HFFc6 (cell line): ENCODE data around the gene OR51A2. TPM values are rescaled to one million over a fixed set of nuclear protein-coding genes. Genes with fewer than 3 reads are reported as not detected.
"Not testable (repeated sequence)": the region's sequence is repeated elsewhere in the genome, so short reads cannot be mapped to it uniquely, and the experiment has no call there.

Source experiments
- DNase-seq: peaks from one replicate; pipeline ENCODE4 v3.0.0-alpha.2; 2018
- H3K27ac Mint-ChIP-seq: 2 replicates; pipeline ENCODE4 v1.8.0; 2020; ENCODE audit warnings: mild to moderate bottlenecking, mixed read lengths
- H3K27me3 Mint-ChIP-seq: 2 replicates; pipeline ENCODE4 v1.8.0; 2021; ENCODE audit warnings: mild to moderate bottlenecking, moderate library complexity, mixed read lengths; ENCODE audit not compliant: insufficient read depth
- H3K36me3 Mint-ChIP-seq: 2 replicates; pipeline ENCODE4 v1.8.0; 2021; ENCODE audit warnings: low read depth, mixed read lengths
- H3K4me1 Mint-ChIP-seq: 2 replicates; pipeline ENCODE4 v1.8.0; 2020; ENCODE audit warnings: low read depth, mixed read lengths
- H3K4me3 Mint-ChIP-seq: 2 replicates; pipeline ENCODE4 v1.8.0; 2020; ENCODE audit warnings: mild to moderate bottlenecking, moderate library complexity, mixed read lengths
- H3K9me3 Mint-ChIP-seq: 2 replicates; pipeline ENCODE4 v1.8.0; 2020; ENCODE audit warnings: mild to moderate bottlenecking, mixed read lengths
- CTCF ChIP-seq: fragments of 200-600 bp; sonication (generic); IDR thresholded peaks from 2 replicates; pipeline ENCODE4 v1.5.0; 2021; ENCODE audit warnings: antibody characterized with exemption, mild to moderate bottlenecking
- long read RNA-seq: library from polyadenylated mRNA; unstranded; transcript quantifications from one replicate; pipeline ENCODE4 v2.0.0, GENCODE V29; 2019
- total RNA-seq, 6 experiments: library from RNA; stranded (reverse); fragmentation: NEBNext Ultra II Directional; extraction: Animal tissue kit (Norgen Biotek cat#: 25700); gene quantifications; 2 replicates in 1 of 6; 3 replicates in 5 of 6; pipeline ENCODE4 v1.2.3, GENCODE V29; 2021

OR51A2 gene
- not detected for total RNA-seq
- long read RNA-seq: 0 reads

GRCh38 chr11:4955613-4956012 lies at the start of gene OR51A2:
TSS of gene OR51A2 (minus strand) at chr11:4955713. CDS start at chr11:4955713, 0 bp downstream.
- H3K36me3 Mint-ChIP-seq, H3K27ac Mint-ChIP-seq, H3K27me3 Mint-ChIP-seq, H3K4me1 Mint-ChIP-seq, H3K4me3 Mint-ChIP-seq, DNase-seq: not testable (repeated sequence)
- H3K9me3 Mint-ChIP-seq: peaks cover 32% of the 10 kb centered on the region

GRCh38 chr11:5004424-5005274 lies 49.1 kb upstream of the OR51A2 start:
- no peaks in the 10 kb centered on the region for H3K4me1 Mint-ChIP-seq
- TF ChIP-seq CTCF: peak; percentile 73
- peak; percentile 28 for DNase-seq
- no peak overlapping the region for H3K4me3 Mint-ChIP-seq
- H3K27ac Mint-ChIP-seq: no peak overlapping the region
- no peaks in the 10 kb centered on the region; the same call in 1 of the 2 replicates for H3K27me3 Mint-ChIP-seq
- H3K36me3 Mint-ChIP-seq: no peaks in the 10 kb centered on the region
- peaks cover 18% of the 10 kb centered on the region for H3K9me3 Mint-ChIP-seq

- peaks cover 50% of the 10 kb centered on the region for H3K9me3 Mint-ChIP-seq
- H3K27me3 Mint-ChIP-seq: no peaks in the 10 kb centered on the region
- H3K36me3 Mint-ChIP-seq: no peaks in the 10 kb centered on the region
- no peak within 1 kb of the TSS for H3K4me3 Mint-ChIP-seq
- no peak within 1 kb of the TSS for H3K27ac Mint-ChIP-seq
- DNase-seq: no peak
- no peak for TF ChIP-seq CTCF
- H3K4me1 Mint-ChIP-seq: no peaks in the 10 kb centered on the region
Observed at GRCh38 chr11:4994551-4994950, 39.0 kb upstream of the OR51A2 start, which contains the start of gene OR51L1. TSS of gene OR51L1 (plus strand) at chr11:4994851. CDS start at chr11:4998983, 4,132 bp downstream.

- H3K9me3 Mint-ChIP-seq: peaks cover 54% of the 10 kb centered on the region
- no peak for TF ChIP-seq CTCF
- DNase-seq: no peak
- no peak overlapping the region for H3K27ac Mint-ChIP-seq
- no peaks in the 10 kb centered on the region for H3K4me1 Mint-ChIP-seq
- no peaks in the 10 kb centered on the region for H3K27me3 Mint-ChIP-seq
- H3K36me3 Mint-ChIP-seq: no peaks in the 10 kb centered on the region
- no peak overlapping the region for H3K4me3 Mint-ChIP-seq
Observed at GRCh38 chr11:4991060-4991459, 35.5 kb upstream of the OR51A2 start.

- no peak for DNase-seq
- H3K4me1 Mint-ChIP-seq: no peaks in the 10 kb centered on the region
- H3K9me3 Mint-ChIP-seq: peaks cover 24% of the 10 kb centered on the region
- H3K27me3 Mint-ChIP-seq: no peaks in the 10 kb centered on the region
- no peak overlapping the region for H3K4me3 Mint-ChIP-seq
- no peak overlapping the region for H3K27ac Mint-ChIP-seq
- H3K36me3 Mint-ChIP-seq: no peaks in the 10 kb centered on the region
- no peak for TF ChIP-seq CTCF
Observed at GRCh38 chr11:4983841-4984240, 28.3 kb upstream of the OR51A2 start.

- no peaks in the 10 kb centered on the region for H3K4me1 Mint-ChIP-seq
- H3K36me3 Mint-ChIP-seq: no peaks in the 10 kb centered on the region
- no peak overlapping the region for H3K27ac Mint-ChIP-seq
- no peak overlapping the region for H3K4me3 Mint-ChIP-seq
- H3K9me3 Mint-ChIP-seq: peaks cover 24% of the 10 kb centered on the region
- no peak for TF ChIP-seq CTCF
- no peaks in the 10 kb centered on the region for H3K27me3 Mint-ChIP-seq
- no peak for DNase-seq
Observed at GRCh38 chr11:4982678-4983077, 27.2 kb upstream of the OR51A2 start.
